NCI-H2107 treated with DMSO at 0.1 percent for 48 hours (cell line): ENCODE data around the gene HAPLN3.

Experiments used
- DNase-seq: peaks from one replicate; lab custom pipeline; 2025; ENCODE audit not compliant: unreplicated experiment; lab: John Stamatoyannopoulos, UW

The HAPLN3 gene

GRCh38 chr15:88864861-88865497, 30.4 kb downstream of the HAPLN3 start:
- DNase-seq: no peak

- DNase-seq: no peak
These were observed 31.9 kb downstream of the HAPLN3 start for GRCh38 chr15:88863412-88863811.

GRCh38 chr15:88860212-88860611, 35.1 kb downstream of the HAPLN3 start:
- DNase-seq: no peak

- no peak for DNase-seq
These were observed 35.8 kb downstream of the HAPLN3 start for GRCh38 chr15:88859550-88859949.

- no peak for DNase-seq
These were observed 36.4 kb downstream of the HAPLN3 start for GRCh38 chr15:88858934-88859333.

GRCh38 chr15:88852476-88852875, 42.9 kb downstream of the HAPLN3 start:
- DNase-seq: no peak

GRCh38 chr15:88849376-88850072, 45.8 kb downstream of the HAPLN3 start:
- no peak for DNase-seq

- no peak for DNase-seq
These were observed 47.1 kb downstream of the HAPLN3 start for GRCh38 chr15:88848203-88848602.

- no peak for DNase-seq
These were observed 48.2 kb downstream of the HAPLN3 start for GRCh38 chr15:88847144-88847543.

- DNase-seq: no peak
These were observed 49.7 kb downstream of the HAPLN3 start for GRCh38 chr15:88845616-88846015.

- no peak for DNase-seq
These were observed 50.5 kb downstream of the HAPLN3 start for GRCh38 chr15:88844749-88845386.

GRCh38 chr15:88843334-88843733, 52.0 kb downstream of the HAPLN3 start:
- DNase-seq: no peak

GRCh38 chr15:88842156-88842555, 53.2 kb downstream of the HAPLN3 start:
- DNase-seq: no peak

- DNase-seq: no peak
These were observed 54.1 kb downstream of the HAPLN3 start for GRCh38 chr15:88841236-88841635.

GRCh38 chr15:88839961-88840360, 55.4 kb downstream of the HAPLN3 start:
- no peak for DNase-seq

GRCh38 chr15:88839146-88839545, 56.2 kb downstream of the HAPLN3 start:
- DNase-seq: no peak

- no peak for DNase-seq
These were observed 56.7 kb downstream of the HAPLN3 start for GRCh38 chr15:88838667-88839066.

- DNase-seq: no peak
These were observed 59.7 kb downstream of the HAPLN3 start for GRCh38 chr15:88835646-88836045.

- DNase-seq: no peak
These were observed 60.2 kb downstream of the HAPLN3 start for GRCh38 chr15:88835119-88835518.

GRCh38 chr15:88834211-88834812, 61.0 kb downstream of the HAPLN3 start:
- no peak for DNase-seq

- DNase-seq: no peak
These were observed 61.6 kb downstream of the HAPLN3 start for GRCh38 chr15:88833731-88834100.
